Fibroblast of skin of back (primary cell): ENCODE measurements around the gene BAIAP2.
A peak's percentile ranks its signal among the peaks of the same experiment; 100 is the strongest.
"Not testable (repeated sequence)": the region's sequence is repeated elsewhere in the genome, so short reads cannot be mapped to it uniquely, and the experiment has no call there.

Experiments used
- DNase-seq: peaks from one replicate; pipeline ENCODE4 v3.0.0-alpha.2; 2013

Gene BAIAP2

DNA sequence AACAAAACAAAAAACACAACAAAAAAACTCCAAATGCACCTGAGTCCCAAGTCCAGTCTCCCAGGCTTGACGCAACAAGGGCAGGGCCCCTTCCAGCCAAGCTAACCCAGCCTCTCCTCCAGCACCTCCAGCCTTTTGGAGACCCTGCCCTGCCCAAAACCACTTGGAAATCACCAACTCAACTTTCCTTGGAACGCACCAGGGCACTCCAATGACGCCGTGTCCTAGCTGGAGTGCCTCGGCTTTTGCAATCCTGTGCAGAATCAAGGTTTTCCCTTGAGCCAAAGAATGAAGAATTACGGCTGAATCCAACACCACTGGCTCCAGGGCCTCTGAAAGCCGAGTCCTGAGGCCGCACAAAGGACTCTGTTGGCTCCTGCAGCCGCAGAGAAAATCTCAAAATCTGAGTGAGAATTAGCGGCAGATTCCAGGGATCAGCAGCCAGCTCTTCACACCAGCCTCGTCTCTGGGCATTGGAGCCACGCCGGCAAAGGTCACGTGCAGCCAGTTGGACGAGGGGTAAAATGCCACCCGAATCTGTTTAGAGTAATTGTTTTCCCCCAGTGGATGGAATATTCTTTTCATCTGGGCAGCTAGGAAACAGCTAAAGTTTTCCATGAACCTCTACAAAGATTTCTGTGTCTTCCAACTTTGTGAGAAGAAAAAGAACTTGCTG lies 9.7 kb upstream of the BAIAP2 start:
- DNase-seq, result no peak

GRCh38 chr17:81025741-81026129 lies 9.2 kb upstream of the BAIAP2 start:
- no peak for DNase-seq

DNA sequence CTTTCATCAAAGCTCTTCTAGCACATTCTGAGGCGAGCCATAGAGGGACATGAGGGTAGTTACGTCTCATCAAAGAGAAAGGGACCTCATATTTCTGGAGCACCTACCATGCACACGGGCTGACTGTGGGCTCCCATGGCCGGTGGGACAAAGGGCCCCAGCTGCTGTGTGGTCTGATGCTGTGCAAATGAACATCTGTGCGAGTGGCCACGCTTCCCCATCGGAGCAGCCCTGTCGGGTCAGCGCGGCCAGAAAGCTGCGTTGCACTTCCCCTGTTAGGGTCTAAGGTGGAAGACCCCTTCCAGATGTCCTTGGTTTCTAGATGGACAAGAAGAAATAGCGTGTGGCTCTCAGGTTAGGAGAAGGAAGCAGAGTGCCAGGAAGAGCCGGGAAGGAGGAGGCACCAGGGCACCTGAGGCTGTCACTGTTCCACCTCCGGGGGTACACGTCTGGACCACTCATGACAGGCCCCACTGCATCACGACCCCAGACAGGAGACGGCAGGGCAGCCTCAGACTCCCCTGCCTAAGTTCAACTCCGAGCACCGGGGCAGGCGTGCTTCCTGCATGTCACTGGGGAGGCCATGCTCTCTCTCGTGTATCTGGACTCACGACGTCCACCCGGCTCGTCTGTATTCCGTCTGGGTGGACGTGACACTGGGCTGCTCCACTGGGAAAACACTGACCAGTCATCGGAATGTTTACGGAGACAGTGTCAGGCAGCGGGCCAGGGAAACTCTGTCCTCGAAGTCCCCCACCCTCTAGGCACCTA lies 8.5 kb upstream of the BAIAP2 start:
- DNase-seq, result no peak

DNA sequence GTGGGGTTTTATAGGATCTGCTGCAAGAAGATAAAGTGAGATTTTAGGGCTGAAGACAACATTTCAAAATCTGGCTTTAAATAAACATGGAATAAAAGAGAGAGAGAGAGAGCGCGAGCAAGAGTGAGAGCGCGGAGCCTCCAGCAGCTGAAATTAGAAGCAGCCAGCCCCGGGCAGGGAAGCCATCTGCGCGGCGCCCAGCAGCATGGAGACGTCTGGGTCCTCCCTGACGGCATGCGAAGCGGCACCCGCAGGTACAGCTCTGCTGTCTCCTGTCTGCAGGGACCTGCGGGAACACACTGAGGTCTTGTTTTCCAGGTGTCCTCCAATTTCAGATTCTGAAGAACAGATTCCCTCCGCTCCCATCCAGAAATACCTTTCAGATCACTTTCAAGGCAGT lies 7.9 kb upstream of the BAIAP2 start:
- no peak for DNase-seq

DNA sequence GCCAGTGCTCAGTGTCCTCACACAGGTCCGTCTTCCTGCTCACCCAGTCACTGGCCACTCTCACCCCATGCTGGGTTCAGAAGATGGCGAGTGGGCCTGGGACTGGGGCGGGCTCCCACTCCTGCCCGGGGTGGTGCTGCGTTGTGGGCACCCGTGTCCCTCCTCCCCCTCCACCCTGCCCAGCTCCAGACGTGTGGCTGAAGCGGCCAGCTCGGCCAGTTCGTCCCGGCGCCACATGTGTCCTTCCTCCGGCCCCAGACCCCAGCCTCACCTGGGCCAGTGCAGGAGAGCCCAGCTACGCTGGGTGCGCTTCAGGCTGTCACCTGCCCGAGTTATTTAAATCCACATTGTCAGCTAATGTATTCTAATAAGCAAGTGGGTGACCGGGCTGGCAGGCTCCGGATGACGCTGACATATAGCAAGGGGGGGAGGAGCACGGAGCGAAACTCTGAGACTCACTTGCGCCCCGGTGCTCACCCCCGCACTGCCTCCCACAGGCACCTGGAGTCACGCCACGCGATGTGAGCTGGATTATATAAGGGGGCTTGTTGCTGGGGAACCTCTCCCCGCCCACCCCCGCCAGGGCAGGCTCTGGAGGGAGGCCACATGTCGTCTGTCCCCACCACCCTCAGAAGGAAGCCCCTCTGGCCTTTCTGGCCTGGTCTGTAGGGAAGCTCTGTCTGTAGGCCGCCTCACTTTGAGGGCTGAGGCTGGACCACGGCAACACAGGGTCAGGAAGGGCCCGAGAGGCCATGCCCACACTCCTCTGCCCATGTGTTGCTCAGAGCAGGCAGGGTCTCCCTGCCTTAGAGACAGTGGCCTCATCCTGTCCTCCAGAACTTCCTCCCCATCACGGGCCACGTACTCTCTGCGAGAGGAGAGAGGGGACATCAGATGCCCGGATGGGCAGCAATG lies 7.1 kb upstream of the BAIAP2 start:
- DNase-seq, result no peak

DNA sequence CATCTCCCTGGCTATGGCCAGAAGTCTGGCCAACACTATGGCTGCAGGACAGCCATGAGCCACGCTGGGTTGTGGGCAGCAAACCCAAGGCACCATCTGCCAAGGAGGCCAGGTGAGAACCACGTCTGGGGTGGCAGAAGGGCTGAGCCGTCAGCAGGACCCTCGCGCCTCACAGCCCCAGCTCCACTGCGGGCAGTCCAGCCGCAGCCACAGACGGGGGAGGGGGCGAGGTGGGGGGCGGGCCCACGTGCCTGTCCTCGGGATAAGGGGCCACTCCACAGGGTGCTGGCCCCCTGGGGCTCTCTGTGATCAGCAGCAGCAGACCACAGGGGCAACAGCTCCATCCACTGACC lies 6.5 kb upstream of the BAIAP2 start:
- DNase-seq, result no peak

DNA sequence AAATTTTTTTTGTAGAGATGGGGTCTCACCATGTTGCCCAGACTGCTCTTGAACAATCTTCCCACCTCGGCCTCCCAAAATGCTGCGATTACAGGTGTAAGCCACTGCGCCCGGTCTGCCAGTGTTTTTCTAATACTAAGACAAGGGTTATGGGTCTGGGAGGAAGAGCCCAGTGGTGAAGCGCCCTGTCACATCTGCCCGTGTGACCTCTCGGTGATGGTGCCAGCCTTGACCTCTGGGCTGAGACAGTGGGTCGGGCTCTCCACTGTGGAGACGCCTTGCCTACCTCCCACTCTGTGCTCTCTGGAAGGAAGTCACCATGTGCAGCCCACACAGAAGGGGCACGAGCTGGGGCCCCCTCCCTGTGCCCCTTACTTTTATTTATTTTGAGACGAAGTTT lies 5.1 kb upstream of the BAIAP2 start:
- DNase-seq, result no peak

DNA sequence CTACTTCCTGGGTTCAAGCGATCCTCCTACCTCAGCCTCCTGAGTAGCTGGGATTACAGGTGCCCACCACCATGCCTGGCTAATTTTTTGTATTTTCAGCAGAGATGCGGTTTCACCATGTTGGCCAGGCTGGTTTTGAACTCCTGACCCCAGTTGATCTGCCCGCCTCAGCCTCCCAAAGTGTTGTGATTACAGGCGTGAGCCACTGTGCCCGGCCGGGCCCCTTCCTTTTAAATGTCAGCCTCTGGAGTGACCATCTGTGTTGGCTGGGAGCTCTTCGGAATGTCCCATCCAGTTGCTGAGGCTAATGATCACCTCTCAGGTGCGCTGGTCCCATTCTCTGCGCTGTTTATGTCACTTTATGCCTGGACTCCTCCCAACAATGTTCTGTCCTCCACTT lies 4.6 kb upstream of the BAIAP2 start:
- DNase-seq, result not testable (repeated sequence)

GRCh38 chr17:81030741-81031565 lies 4.0 kb upstream of the BAIAP2 start:
- DNase-seq, result no peak

DNA sequence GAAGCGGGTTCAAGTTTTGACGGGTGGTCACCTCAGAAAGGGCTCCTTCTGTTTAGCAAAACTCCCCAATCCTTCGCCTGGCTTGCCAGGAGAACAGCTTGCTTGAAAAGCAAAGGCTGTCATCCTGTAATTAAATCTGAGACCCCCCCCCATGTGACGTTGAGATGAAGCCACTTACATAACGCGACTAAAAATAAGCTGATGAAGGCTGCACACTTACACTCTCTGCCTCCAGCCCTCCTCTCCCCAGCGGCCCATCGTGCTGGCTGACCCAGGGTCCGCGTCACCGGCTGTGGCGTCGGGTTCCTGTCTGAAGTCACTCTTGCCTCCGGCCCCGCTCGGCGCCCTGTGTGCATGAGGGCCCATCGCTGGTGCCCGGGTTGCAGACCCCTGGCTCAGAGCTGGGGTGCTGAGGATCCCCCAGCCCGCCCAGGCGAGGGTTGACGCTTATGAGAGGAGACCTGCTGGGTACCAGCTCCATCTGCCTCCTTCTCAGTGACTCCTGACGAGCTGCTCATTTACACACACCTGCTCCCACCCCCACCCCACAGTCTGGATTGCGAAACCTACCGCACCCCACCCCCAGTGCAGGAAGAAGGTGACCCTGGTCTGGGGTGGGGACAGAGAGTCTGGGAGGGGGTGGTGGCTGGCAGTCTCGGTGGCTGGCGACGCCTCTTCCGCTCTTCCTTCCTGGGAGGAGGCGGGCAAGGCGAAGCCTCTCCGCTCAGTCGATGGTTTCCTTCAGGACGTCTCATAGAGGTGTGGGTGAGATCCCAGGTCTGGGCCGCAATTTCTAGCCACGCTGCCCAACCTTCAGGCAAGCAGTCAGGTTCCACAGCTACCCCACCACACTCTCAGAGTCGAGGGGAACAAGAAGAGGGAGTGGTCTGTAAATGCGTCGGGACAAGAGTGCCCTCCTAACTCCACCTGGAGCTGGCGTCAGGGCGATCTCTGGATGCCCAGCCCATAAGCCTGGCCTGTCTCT lies 3.1 kb upstream of the BAIAP2 start:
- DNase-seq, result no peak

- DNase-seq, result no peak
These were observed 2.1 kb upstream of the BAIAP2 start for GRCh38 chr17:81032641-81033480.

- DNase-seq, result no peak
These were observed 1.3 kb upstream of the BAIAP2 start for GRCh38 chr17:81033535-81034167.

- DNase-seq, result no peak
These were observed 678 bp upstream of the BAIAP2 start for GRCh38 chr17:81034168-81034777.

GRCh38 chr17:81035521-81036196 lies 708 bp downstream of the BAIAP2 start:
- DNase-seq, result no peak

GRCh38 chr17:81036197-81036941 lies 1.4 kb downstream of the BAIAP2 start:
- DNase-seq, result peak; percentile 28

DNA sequence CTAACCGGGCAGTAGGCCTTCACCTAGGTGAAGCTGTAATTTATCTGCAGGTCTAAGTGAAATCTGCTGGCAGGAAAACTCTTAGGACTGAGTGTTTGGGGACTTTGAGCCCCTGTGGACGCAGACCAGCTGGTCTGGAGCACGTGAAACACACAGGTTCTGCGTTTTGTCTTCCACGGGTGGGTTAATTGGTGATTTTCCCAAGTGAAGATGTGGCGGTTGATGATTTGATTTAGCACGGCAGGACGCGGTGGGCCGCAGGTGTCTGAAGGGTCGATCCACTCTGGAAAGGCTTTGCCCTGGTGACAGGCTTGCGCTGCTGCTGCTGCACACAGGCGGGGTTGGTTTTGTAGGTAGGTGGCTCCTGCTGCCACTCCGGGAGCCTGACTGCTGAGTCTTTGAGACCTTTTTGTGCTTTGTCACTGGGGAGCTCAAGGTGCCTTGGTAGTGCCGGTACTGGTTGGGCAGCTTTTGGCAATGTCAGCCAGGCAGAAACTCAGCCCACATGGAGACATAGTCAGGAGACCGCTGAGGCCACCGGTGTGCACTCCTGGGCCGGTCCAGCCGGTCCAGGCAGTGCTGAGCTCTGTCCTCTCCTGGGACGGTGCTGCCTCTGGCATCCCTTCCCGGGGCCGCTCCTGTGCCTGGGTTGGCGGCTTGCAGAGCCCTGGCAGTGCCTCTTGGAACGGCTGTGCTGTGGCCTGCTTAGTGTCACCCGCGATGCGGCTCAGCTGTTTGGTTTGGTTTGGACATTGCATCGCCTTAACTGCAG lies 2.3 kb downstream of the BAIAP2 start:
- peak; percentile 33 for DNase-seq
